T-helper 2 cell treated with Interferon-gamma antibody and Interleukin-4, amounts not matched to agents 100 ng/mL and 5 ng/mL, for 36 hours (primary cell): ENCODE data around the gene BNIP5. TPM values are rescaled to one million over a fixed set of nuclear protein-coding genes. Genes with fewer than 3 reads are reported as not detected.

Experiments used
- intact Hi-C: fragments of 100-400 bp; cut with micrococcal nuclease; formaldehyde crosslinking; loops from one replicate; pipeline ENCODE4 v1.15.1; 2023
- total RNA-seq: library from RNA; stranded (reverse); gene quantifications from 2 replicates; pipeline ENCODE4 v1.2.3, GENCODE V29; 2022

The BNIP5 gene
- total RNA-seq, 1 donor from 2014 or later: not detected

GRCh38 chr6:36268478-36269275, 68.0 kb downstream of the BNIP5 start:
- intact Hi-C loops: no loop called here

- intact Hi-C loops: no loop called here
Observed at GRCh38 chr6:36267731-36268477, 68.8 kb downstream of the BNIP5 start.

GRCh38 chr6:36266913-36267644, 69.6 kb downstream of the BNIP5 start:
- intact Hi-C loops: no loop called here

Other genes starting within 250 kb of the BNIP5 start
- gene MAPK13, start 206.4 kb downstream of the BNIP5 start, total RNA-seq: 17.1 and 18.7 TPM in 2 replicates
- gene BRPF3, start 140.1 kb downstream of the BNIP5 start, total RNA-seq: 22.0 and 24.9 TPM in 2 replicates
- gene PNPLA1, start 66.8 kb downstream of the BNIP5 start, total RNA-seq: not detected in 2 replicates
- 2.7 and 3.0 TPM in 2 replicates for gene ETV7, start 50.8 kb upstream of the BNIP5 start, total RNA-seq
- gene PXT1, start 106.0 kb upstream of the BNIP5 start, total RNA-seq: 0.09 and 0.11 TPM in 2 replicates
- gene KCTD20, start 106.1 kb upstream of the BNIP5 start, total RNA-seq: 52.3 and 56.5 TPM in 2 replicates
- 75.8 and 76.7 TPM in 2 replicates for gene STK38, start 210.6 kb upstream of the BNIP5 start, total RNA-seq